Upper lobe of right lung (tissue), 1 donor: ENCODE measurements around the gene RNF213. TPM values are rescaled to one million over a fixed set of nuclear protein-coding genes. Genes with fewer than 3 reads are reported as not detected.
A peak's percentile ranks its signal among the peaks of the same experiment; 100 is the strongest.

ENCODE experiments used
- ATAC-seq: fragments of 200-7000 bp; cut with Tn5 transposase; one replicate; pipeline ENCODE4 v1.9.1; 2020; ENCODE audit warnings: mild to moderate bottlenecking, moderate library complexity
- DNase-seq: peaks from one replicate; pipeline ENCODE4 v3.0.0-alpha.2; 2020
- H3K27ac ChIP-seq: fragments of 200-600 bp; one replicate; pipeline ENCODE4 v1.8.0; 2022
- H3K27me3 ChIP-seq: fragments of 200-600 bp; one replicate; pipeline ENCODE4 v1.8.0; 2022; ENCODE audit warnings: mild to moderate bottlenecking
- H3K36me3 ChIP-seq: fragments of 200-600 bp; one replicate; pipeline ENCODE4 v1.8.0; 2022
- H3K4me1 ChIP-seq: fragments of 200-600 bp; one replicate; pipeline ENCODE4 v1.8.0; 2022
- H3K4me3 ChIP-seq: fragments of 200-600 bp; one replicate; pipeline ENCODE4 v1.8.0; 2022; ENCODE audit warnings: mild to moderate bottlenecking
- H3K9me3 ChIP-seq: fragments of 200-600 bp; one replicate; pipeline ENCODE4 v1.8.0; 2022
- intact Hi-C: fragments of 100-400 bp; cut with DNase I; formaldehyde crosslinking; loops from one replicate; pipeline ENCODE4 v1.11.0; 2022
- total RNA-seq: library from RNA; stranded (reverse); fragmentation: NEBNext Ultra II Directional; extraction: Animal tissue kit (Norgen Biotek cat#: 25700); gene quantifications from one replicate; pipeline ENCODE4 v1.2.1, GENCODE V29; 2021
- TF ChIP-seq, protein P1 (sequence below): fragments of 200-600 bp; IDR thresholded peaks from one replicate; pipeline ENCODE4 v1.8.0; 2022; ENCODE audit warnings: antibody characterized with exemption
- donor health status: DM: no; HTN: yes; CAD: no; lungs with severe emphysema.

Gene RNF213
- total RNA-seq, 1 donor from 2014 or later, result 236 TPM

DNA sequence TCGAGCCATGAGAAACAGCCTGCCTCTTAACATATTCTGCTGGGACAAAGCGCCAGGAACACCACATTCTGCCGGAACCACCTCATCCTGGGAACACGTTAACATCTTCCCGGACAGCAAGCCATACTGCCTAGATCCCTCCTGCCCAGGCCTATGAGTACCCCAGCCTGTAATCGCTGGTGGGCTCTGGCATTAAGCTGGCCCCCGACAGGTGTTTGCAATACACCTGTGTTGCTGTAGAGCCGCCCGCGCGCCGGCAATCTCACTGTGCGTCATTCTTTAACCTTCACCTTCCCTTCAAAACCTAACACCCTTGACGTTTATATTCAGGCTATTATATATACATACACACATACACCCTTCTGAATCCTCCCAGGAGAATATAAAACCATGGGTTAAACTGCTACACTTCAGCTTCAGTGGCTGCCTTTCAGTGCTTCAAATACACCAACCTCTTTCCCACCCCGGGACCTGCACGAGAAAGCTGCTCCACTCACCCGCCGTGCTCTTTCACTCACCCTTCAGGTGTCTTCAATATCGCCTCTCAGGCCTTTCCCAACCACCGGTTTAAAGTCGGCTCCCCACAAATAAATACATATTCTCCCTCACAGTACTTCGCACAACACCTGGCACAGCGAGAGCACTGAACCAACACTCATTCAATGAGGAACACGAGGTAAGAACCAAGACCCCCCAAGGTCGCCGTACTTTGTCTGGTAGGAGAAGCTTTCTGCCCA lies 153.3 kb downstream of the RNF213 start:
- Histone ChIP-seq H3K27me3 (no peaks in the 10 kb centered on the region), H3K4me1 (peaks cover 29% of the 10 kb centered on the region), H3K4me3 (peak overlapping the region; percentile 100), H3K9me3 (no peaks in the 10 kb centered on the region), H3K36me3 (peaks cover 12% of the 10 kb centered on the region), H3K27ac (no peak overlapping the region)
- intact Hi-C loops, result no loop called here
- TF ChIP-seq, protein P1, sequence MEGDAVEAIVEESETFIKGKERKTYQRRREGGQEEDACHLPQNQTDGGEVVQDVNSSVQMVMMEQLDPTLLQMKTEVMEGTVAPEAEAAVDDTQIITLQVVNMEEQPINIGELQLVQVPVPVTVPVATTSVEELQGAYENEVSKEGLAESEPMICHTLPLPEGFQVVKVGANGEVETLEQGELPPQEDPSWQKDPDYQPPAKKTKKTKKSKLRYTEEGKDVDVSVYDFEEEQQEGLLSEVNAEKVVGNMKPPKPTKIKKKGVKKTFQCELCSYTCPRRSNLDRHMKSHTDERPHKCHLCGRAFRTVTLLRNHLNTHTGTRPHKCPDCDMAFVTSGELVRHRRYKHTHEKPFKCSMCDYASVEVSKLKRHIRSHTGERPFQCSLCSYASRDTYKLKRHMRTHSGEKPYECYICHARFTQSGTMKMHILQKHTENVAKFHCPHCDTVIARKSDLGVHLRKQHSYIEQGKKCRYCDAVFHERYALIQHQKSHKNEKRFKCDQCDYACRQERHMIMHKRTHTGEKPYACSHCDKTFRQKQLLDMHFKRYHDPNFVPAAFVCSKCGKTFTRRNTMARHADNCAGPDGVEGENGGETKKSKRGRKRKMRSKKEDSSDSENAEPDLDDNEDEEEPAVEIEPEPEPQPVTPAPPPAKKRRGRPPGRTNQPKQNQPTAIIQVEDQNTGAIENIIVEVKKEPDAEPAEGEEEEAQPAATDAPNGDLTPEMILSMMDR, result no peak
- ATAC-seq (no peak), DNase-seq (no peak)

DNA sequence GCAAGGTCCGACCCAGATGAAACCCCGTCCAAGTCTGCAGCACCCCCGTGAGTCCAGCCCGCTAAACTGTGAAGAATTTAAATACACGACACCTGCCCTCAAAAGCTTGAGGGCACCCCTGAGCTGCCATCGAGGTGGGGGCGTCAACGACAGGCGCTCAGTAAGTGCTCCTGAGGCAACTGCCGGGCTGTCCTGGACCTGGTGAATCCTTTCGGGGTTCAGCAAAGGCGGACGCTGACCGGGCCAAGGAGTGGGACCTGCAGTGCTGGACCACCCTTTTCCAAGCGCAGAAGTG lies 153.8 kb downstream of the RNF213 start:
- Histone ChIP-seq H3K4me3 (peak overlapping the region; percentile 100), H3K27me3 (no peaks in the 10 kb centered on the region), H3K4me1 (peaks cover 27% of the 10 kb centered on the region), H3K9me3 (no peaks in the 10 kb centered on the region), H3K27ac (peak overlapping the region; percentile 96), H3K36me3 (peaks cover 12% of the 10 kb centered on the region)
- DNase-seq (no peak), ATAC-seq (no peak)
- TF ChIP-seq, protein P1, result no peak
- intact Hi-C loops, result no loop called here

DNA sequence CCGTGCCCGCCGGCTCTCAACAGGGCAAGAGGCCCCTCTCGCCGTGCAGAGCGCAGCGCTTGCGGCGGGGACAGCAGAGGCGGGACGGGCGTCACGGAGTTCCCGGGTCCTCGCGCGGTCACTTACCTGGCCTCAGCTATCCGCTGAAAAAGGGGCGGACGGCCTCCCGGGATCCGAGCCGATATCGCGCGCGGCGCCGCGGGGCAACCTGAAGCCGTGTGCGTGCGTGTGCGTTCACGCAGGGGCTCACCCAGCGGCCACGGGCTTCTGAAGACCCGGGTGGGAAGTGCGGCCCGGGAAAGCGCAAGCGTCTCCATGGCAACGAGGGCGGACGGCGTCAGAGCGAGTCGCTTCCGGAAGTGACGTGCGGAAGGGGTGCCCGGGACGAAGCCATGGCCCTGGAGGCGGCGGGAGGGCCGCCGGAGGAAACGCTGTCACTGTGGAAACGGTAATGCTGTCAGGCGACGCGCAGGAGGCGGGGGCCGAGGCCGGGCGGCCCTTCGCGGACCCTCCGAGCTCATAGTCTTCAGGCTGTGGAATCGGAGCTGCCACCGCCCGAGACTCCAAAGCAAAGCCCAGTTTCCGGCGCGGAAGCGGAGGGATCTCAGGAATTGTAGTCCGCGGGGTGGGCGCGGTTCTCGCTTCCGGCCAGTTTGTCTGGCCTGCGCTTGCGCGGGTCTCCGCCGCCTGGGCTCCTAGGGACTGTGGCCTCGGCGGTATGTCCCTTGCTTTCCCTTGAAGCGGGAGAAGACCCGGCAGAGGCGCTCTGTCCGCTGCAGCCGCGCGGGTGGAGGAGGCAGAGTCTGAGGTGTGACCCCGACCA lies 154.4 kb downstream of the RNF213 start, which contains the start of gene ENDOV:
TSS of gene ENDOV (plus strand) at position 365 of the 823 bp plus-strand sequence. CDS start at position 393, 28 bp downstream.
- DNase-seq, result peak; percentile 98
- Histone ChIP-seq H3K4me1 (peaks cover 27% of the 10 kb centered on the region), H3K27ac (peak within 1 kb of the TSS; percentile 96), H3K4me3 (peak within 1 kb of the TSS; percentile 100), H3K36me3 (peaks cover 16% of the 10 kb centered on the region), H3K9me3 (no peaks in the 10 kb centered on the region), H3K27me3 (no peaks in the 10 kb centered on the region)
- intact Hi-C loops, result no loop called here
- TF ChIP-seq, protein P1, result no peak
- peak; percentile 96 for ATAC-seq

DNA sequence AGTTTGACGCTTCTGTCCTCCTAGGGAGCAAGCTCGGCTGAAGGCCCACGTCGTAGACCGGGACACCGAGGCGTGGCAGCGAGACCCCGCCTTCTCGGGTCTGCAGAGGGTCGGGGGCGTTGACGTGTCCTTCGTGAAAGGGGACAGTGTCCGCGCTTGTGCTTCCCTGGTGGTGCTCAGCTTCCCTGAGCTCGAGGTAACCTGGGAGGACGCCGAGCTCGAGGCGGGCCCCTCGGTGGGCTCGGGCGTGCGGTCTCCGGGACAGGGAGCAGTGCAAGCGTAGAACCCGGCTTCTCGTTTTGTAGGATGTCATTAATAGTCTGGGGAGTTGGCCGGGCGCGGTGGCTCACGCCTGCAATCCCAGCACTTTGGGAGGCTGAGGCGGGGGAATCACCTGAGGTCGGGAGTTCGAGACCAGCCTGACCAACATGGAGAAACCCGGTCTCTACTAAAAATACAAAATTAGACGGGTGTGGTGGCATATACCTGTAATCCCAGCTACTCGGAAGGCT lies 155.0 kb downstream of the RNF213 start:
- peak overlapping the region; percentile 96 for H3K27ac ChIP-seq
- peak overlapping the region; percentile 100 for H3K4me3 ChIP-seq
- ATAC-seq (peak; percentile 25), DNase-seq (no peak)
- H3K36me3 ChIP-seq, result peaks cover 19% of the 10 kb centered on the region
- H3K27me3 ChIP-seq, result no peaks in the 10 kb centered on the region
- peaks cover 27% of the 10 kb centered on the region for H3K4me1 ChIP-seq
- TF ChIP-seq, protein P1, result no peak
- intact Hi-C loops, result no loop called here
- H3K9me3 ChIP-seq, result no peaks in the 10 kb centered on the region

DNA sequence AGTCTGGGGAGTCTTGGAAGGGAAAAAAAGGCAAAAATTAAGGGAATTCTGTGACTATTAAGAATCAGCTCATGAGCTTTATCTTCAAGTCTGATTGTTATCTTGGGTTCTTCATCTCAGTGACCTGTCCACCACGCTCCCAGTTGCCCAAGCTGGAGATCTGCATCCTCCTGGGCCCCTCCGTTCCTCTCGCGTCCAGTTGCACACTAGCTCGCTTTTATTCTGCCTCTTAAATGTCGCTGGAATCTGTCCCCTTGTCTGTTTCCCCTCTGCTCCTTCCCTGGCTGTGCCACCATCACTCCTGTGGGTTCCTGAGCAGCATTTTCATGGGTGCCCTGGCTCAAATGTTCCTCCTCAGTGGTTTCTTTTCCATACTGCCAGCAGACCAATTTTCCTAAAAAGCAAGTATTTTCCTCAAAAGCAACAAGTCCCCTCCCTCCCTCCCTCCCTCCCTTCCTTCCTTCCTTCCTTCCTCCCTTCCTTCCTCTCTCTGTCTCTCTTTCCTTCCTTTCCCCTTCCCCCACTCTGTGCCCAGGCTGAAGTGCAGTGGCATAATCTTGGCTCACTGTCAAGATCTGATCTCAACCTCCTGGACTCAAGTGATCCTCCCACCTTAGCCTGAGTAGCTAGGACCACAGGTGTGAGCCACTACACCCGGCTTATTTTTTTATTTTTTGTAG lies 155.7 kb downstream of the RNF213 start:
- intact Hi-C loops, result no loop called here
- ATAC-seq (no peak), DNase-seq (no peak)
- TF ChIP-seq, protein P1, result no peak
- Histone ChIP-seq H3K4me3 (peak overlapping the region; percentile 100), H3K36me3 (peaks cover 19% of the 10 kb centered on the region), H3K9me3 (no peaks in the 10 kb centered on the region), H3K27ac (no peak overlapping the region), H3K27me3 (no peaks in the 10 kb centered on the region), H3K4me1 (peaks cover 27% of the 10 kb centered on the region)
